GM21367 (cell line): ENCODE data around the gene LYL1.
"Not testable (repeated sequence)": the region's sequence is repeated elsewhere in the genome, so short reads cannot be mapped to it uniquely, and the experiment has no call there.

Source experiments
- ATAC-seq: cut with Tn5 transposase; IDR thresholded peaks from one replicate; pipeline ENCODE4 v1.9.1; 2021; ENCODE audit not compliant: unreplicated experiment

LYL1 gene

DNA sequence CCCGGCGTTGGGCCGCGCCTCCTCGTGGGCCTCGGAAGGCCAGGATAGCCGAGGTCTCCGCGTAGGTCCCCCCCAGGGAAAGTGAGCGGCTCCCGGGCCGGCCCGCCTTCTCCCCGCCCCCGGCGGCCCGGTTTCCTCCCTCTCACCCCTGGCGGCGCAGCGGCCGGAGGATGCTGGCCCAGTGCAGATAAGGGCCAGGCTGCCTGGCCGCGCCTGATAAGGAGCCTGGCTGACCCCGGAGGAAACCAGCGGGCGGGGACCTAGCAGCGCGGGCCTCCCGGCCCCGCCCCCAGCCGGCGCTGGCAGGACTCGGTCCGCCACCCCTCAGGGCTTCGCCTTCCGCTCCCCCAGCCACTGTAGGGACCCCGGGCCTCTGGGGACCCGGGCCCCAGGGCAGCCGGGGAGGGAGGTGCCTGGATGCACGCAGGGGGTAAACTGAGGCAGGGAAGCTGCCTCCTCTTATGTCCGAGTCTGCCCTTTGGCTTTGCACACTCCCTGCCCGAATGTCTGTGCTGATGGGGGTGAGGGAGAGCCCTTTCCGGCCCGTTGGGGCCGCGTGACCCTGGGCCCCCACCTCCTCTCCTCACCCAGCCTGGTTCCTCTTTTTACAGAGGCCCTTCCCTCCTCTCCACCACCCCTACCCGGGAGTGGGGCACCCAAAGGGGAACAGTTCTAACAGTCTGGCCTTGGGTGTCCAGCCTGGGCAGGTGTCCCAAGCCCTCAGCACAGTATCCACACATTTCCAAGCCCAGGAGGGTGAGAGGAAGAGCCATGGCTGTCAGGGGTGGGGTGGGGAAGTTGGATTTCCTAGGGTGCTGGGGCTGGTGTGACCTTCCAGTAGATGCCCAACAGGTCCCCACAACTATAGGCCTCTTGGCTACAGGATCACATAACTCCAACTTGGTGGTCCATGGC is at the start of gene LYL1:
LYL1 (minus strand) TSS at position 193 of the 915 bp plus-strand sequence. CDS start 1,687 bp downstream, outside the sequence.
- ATAC-seq, result no peak

DNA sequence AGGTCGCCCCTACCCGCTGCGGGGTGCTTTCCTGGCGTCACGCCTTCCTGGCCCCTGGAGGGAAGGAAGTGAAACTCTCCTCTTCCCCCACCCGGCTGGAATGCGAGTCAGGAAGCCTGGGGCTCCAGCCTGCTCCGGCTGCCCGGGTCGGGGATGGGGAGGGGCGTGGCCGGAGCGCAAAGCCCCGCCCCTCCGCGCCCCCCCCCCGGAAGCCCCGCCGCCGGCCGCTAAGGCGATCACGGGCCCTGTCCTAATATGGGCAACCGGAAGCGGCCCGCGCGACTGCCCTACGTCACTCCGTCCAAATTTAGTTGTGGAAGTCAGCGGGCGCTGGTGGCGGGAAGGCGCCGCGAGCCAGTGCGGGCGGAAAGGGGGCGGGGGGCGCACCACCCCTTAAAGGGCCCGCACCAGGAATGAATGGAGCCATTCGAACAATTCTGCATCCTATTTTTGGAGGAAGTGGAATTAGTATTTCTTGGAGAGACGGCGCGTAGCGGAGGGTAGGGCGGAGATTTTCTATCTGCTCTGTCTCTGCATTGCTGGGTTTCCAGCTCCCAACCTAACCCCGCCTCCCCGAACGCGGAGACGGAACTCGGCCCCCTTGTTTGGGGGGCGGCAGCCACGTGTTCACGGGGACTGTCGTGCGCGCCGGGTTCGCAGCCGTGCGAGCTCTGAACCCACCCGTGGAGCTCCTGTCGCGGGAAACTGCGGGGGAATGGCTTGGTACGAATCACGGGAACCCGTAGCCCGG is 49.1 kb upstream of the LYL1 start:
- no peak for ATAC-seq

DNA sequence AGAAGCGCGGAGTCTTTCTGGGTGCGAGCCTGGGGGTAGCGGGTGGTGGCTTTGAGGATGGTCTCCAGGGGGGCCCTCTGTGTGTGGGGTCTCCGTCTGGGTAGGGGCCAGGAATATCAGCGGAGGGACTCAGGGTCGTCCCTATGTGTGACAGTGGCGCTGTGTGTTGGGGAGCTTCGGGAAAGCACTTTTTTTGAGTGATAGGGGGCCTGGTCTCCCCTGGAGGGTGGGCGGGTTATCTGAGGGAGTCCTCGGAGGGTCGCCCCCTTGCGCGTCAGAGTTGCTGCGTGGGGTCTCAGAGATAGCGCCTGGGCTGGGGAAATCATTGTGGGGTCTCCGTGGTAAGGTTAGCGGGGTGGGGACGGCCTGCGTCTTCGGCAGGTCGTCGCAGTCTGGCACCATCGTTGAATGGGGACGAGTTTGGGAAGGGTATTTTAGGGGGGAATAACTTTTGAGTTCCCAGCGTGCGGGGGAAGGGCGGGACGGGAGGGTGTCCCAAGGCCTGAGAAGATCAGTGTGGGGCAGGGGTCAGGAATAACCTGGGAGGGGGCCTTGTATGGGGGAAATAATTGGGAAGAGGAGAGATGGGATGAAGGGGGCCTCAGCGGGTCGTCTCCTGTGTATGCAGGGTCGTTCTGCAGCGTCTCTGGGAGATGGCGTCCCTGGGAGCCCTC is 48.4 kb upstream of the LYL1 start:
- ATAC-seq, result no peak

DNA sequence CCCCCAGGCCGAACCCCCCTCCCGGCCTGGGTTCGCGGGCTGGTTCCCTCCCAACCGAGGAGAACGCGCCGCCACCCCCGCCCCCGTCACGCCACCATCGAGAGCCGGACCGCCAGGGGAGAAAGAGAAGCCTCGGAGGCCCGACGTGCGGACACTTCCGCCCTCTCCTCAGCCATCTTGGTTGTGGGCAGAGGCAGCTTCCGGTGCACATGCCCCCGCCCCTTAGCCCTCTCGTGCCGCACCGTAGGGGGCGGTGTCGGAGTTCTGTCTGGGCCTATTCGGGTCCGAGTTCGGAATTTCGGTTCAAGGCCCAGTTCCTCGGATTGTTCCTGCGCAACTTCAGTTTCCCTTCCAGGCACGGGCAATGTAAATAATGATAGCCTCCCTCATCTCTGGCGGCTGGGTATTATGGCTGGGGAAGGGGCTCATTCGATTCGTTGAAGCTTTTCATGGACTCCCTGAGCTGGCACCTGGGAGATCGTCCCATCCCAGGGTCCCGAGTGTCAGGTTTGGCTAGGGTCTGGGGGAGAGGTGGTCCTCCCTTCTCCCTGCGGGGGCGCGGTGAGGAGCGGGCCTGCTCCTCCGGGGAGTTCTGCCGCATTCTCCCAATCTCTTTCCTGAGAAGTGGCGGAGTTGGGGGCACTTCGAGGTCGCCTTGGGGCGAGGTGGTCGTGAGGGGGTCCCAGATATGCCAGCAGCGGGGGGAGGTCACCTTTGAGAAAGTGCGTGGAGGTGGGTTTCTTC is 47.7 kb upstream of the LYL1 start, which contains the start of the genes IER2 and STX10:
IER2 (plus strand) TSS at position 225 of the 744 bp plus-strand sequence. CDS start 2,776 bp downstream, outside the sequence.
STX10 (minus strand) TSS at position 189 of the 744 bp plus-strand sequence. CDS start 202 bp downstream, outside the sequence.
- ATAC-seq, result no peak

DNA sequence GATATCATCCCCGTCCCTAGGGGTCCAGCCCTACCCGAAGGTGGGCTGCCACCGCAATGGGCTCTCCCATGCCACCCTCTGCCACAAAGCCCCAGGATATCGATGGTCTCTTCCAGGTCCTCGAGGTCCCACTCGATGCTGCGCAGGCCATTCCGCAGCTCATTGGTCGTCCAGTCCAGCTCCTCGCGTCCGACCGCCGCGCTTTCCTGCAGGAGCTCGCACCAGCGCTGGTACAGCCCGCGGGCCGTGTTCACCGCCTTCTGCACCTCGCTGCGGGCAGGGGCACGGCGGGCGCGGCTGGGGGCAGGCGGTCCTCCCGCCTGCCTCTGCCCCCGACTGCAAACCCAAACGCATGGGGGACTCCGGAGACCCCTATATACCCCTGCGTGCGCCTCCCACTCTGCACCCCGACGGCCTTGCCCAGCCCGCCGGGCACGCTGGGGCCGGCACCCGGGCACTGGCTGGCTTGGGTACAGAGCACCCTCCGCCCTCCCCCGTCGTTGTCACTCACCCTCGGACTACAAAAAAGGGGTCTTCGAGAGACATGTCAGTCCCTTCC is 47.0 kb upstream of the LYL1 start:
- no peak for ATAC-seq

DNA sequence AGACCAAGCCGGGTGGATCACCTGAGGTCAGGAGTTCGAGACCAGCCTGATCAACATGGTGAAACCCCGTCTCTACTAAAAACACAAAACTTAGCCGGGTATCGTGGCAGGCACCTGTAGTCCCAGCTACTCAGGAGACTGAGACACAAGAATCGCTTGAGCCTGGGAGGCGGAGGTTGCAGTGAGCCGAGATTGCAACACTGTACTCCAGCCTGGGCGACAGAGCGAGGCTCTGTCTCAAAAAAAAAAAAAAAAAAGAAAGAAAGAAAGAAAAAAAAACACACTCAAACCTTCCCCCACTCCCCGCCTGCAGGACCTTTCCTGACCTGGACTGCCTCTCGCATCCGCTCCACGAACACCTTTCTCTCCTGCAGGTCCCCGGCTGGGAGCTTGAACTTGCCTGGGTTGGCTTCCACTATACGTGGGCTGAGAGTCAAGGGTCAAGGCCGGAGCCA is 46.5 kb upstream of the LYL1 start:
- ATAC-seq, result not testable (repeated sequence)

DNA sequence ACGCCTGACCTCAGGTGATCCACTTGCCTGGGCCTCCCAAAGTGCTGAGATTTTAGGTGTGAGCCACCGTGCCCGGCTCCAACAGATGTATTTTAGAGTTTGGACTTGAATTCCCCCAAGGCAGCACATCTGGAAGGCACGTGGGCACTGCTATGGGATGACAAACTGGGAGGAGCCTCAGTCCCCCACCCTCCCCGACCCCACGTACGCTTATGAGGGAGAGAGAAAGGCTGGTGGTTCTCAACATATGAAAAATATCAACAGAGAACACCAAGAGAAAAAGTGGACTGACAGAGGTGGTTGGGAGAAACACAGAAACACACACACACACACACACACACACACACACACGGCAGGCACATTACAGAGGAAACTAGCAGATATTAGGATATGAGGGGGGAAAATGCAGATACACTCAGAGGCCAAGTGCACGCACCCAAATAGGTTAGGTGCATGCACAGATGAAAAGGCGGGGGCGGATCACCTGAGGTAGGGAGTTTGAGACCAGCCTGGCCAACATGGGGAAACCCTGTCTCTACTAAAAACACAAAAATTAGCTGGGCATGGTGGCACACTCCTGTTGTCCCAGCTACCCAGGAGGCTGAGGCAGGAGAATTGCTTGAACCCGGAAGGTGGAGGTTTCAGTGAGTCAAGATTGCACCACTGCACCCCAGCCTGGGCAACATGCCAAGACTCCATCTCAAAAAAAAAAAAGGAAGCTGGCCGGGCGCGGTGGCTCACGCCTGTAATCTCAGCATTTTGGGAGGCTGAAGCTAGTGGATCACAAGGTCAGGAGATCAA is 44.3 kb upstream of the LYL1 start:
- no peak for ATAC-seq

DNA sequence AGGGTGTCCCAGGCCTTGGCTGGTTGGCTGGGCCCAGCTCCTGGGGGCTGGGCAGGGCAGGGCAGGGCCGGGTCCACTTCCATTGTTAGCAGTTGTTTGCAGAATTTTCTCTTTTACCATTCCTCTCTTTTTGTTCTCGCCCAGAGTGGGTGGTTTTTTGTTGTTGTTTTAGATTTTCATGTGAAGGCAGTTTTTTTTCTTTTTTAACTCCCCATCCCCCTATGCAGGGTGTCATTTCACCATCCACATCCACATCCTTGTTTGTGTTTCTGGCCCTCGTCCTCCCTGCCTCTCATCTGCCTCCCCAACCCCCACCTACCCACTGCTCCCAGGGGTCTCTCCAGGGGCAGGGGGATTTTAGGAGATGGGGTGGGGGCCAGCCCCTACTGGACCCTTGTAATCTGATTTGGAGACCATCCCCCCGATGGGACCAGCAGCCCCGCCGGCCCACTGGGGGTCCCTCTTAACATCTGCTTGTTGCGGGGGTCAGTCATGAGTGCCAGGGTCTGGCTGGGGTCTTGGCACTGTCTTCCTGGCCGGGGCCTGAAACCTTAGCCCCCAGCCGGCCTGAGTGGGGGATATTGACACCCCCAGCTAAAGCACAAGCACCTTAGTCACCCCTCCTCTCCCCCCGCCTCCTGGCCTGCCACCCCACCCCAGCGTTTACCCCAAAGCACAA is 37.1 kb upstream of the LYL1 start:
- ATAC-seq, result no peak

DNA sequence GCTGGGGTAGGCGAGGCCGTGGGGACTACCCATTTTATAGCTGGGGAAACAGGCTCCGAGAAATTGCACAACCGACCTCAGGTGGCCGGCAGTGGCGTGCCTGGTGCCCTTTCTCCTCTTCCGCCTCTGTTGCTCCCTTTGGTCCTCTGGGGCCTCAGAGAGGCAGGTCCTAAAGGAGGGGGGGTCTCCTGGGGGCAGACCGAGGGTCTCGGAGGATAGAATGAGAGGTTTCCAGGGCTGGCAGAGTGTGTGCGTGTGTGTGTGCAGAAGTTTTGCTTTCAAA is 36.2 kb upstream of the LYL1 start:
- ATAC-seq, result no peak

DNA sequence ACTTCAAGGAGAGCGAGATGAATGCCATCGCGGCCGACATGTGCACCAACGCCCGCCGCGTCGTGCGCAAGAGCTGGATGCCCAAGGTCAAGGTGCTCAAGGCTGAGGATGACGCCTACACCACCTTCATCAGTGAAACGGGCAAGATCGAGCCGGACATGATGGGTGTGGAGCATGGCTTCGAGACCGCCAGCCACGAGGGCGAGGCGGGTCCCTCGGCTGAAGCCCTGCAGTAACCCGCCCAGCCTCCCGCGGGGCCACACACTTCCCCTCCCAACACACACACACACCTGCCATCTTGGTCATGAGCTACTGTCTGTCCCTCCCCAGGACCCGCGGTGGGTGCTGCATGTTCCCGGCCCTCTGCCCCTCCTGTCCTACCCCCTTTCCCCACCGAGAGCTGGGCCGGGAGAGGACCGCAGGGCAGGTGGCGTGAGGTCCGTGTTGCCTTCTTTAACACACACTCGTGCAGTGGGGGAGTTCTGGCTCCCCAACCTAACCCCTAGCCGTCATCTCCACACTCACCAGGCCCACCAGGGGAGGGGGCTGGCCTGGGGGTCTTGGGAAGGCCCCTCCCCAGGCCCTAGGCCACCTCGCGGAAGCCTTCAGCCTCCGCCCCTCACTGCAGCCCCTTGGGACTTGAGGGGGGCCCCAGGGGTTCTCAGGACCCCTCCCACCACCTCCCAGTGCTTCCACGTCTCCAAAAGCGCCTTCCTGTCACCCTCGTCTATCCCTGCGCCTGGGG is 35.7 kb upstream of the LYL1 start:
- no peak for ATAC-seq

DNA sequence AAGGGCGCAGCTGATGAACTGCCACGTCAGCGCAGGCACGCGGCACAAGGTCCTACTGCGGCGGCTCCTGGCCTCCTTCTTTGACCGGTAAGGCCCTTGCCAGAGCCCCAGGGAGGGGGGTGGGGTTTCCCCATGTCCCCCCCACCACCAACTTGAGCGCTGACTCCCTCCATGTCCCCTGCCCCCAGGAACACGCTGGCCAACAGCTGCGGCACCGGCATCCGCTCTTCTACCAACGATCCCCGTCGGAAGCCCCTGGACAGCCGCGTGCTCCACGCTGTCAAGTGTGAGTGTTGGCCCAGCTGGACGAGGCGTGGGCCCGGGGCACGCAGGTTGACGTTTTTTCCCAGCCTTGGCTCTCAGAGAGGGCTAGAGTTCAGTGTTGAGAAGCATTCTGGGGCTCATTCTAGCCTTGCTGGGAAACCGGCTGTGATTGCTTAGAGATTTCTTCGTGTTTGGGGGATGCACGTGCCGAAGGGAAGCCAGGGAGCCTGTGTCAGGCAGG is 34.7 kb upstream of the LYL1 start:
- no peak for ATAC-seq

DNA sequence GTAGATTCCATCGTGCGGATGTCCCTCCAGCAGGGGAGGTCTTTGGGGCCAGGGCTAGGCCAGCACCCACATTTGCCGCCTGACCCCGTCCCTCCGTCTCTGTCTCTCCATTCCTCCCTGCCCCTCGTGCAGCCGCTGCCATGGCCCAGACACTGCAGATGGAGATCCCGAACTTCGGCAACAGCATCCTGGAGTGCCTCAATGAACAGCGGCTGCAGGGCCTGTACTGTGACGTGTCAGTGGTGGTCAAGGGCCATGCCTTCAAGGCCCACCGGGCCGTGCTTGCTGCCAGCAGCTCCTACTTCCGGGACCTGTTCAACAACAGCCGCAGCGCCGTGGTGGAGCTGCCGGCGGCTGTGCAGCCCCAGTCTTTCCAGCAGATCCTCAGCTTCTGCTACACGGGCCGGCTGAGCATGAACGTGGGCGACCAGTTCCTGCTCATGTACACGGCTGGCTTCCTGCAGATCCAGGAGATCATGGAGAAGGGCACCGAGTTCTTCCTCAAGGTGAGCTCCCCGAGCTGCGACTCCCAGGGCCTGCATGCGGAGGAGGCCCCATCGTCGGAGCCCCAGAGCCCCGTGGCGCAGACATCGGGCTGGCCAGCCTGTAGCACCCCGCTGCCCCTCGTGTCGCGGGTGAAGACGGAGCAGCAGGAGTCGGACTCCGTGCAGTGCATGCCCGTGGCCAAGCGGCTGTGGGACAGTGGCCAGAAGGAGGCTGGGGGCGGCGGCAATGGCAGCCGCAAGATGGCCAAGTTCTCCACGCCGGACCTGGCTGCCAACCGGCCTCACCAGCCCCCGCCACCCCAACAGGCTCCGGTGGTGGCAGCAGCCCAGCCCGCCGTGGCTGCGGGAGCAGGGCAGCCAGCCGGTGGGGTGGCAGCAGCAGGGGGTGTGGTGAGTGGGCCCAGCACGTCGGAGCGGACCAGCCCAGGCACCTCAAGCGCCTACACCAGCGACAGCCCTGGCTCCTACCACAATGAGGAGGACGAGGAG is 32.7 kb upstream of the LYL1 start:
- ATAC-seq, result no peak

DNA sequence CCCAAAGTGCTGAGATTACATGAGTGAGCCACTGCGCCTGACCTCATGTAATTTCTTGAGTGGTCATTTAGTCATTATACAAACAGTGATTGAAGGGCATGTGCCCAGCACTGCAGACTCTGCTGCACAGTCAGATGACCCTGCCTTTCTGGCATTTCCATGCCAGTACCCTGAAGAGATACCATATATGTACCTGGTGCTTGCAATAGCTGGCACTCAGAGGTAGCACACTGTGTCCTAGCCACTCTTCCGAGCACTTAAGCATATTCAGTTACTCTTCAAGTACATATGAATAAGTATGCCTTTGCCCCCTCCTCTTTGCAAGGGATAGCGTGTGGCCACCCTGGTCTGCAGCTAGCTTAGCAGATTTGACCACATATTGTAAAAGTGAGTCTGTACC is 32.0 kb upstream of the LYL1 start:
- ATAC-seq, result no peak

DNA sequence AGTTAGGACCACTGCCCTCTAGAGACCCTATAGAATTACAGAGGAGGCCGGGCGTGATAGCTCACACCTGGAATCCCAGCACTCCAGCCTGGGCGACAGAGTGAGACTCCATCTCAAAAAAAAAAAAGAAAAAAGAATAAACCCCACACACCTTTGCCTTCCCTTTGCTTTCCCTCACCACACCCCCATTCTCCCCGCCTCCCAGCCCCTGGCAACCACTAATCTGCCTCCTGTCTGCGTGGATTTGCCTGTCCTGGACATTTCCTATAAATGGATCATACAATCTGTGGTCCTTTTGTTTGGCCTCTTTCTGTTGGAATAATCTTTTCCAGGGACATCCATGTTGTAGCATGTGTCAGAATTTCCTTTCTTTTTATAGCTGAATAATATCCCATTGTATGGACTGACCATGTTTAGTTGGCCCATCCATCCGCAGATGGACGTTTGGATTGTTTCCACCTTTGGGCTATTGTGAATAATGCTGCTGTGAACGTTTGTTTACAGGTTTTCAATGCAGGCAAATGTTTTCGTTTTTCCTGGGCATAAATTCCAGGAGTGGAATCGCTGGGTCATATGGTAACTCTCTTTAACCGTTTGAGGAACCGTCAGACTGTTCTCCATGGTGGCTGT is 30.7 kb upstream of the LYL1 start:
- no peak for ATAC-seq

DNA sequence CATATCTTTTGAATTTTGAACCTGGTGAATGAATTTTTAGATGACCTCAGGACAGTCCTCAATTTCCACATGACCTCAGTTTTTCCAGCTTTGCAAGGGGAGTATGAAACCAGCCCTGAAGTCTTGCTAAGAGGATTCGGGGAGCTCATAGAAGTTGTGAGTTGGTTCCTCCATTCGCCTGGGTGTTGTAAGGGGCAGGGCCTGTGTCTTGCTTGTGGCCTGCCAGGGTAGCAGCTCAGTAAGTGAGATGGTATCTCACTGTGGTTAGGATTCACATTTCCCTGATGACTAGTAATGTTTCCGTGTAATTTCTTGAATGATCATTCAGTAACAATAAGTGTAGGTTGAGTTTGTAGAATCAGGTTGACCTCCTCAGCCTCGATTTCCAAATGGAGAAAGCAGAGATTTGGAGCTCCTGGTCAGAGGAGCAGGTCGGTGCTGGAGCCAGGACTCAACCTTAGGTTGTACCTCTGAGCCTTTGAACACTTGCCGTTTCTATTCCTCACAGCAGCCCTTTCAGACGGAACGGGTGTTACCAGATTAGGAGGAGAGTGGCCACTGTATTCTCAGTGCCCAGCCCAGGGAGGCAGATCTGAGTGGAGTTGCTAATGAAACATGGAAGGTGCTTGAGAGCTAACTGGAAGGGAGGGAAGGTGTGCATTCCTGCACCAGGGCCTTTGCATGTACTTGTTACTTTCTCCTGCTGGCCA is 30.0 kb upstream of the LYL1 start:
- no peak for ATAC-seq
